Measurements from ENCODE around the gene NTRK3.

- TF ChIP-seq CTCF (IDR thresholded peaks at IDR 0.05) (no peak), POLR2A (IDR thresholded peaks at IDR 0.05) (no peak), POLR2AphosphoS5 (IDR thresholded peaks at IDR 0.05) (no peak)
Observed at GRCh38 chr15:88188300-88188699, 68.2 kb downstream of the NTRK3 start.

Measured in prostate gland (tissue), 2 donors.